PFSK-1 (cell line): Measurements from ENCODE around the gene PDK3.

Experiments
- FOXP2 ChIP-seq: optimal IDR thresholded peaks from 2 replicates; pipeline ENCODE3; 2011; ENCODE audit warnings: borderline replicate concordance, control low read depth, inconsistent platforms; ENCODE audit not compliant: insufficient read depth; ENCODE audit errors: extremely low read length, extremely low read depth
- POLR2AphosphoS5 ChIP-seq: IDR thresholded peaks from 2 replicates; pipeline ENCODE4 v1.6.1; 2012; ENCODE audit warnings: low read depth, mild to moderate bottlenecking, control low read depth, low read length, moderate library complexity
- REST ChIP-seq, 2 experiments: IDR thresholded peaks; 2 replicates each; pipeline versions ENCODE4 v1.6.1 to v1.8.0; 2011 to 2012; ENCODE audit warnings: low read depth in 2 of 2, low read length in 2 of 2, control low read depth in 1 of 2, inconsistent platforms in 1 of 2, mild to moderate bottlenecking in 1 of 2, moderate library complexity in 1 of 2; ENCODE audit not compliant: insufficient read depth in 1 of 2
- SIN3A ChIP-seq: IDR thresholded peaks from 2 replicates; pipeline ENCODE4 v1.6.1; 2012; ENCODE audit warnings: mild to moderate bottlenecking, low read length, moderate library complexity, borderline replicate concordance; ENCODE audit not compliant: insufficient read depth
- TAF1 ChIP-seq: IDR thresholded peaks from 2 replicates; pipeline ENCODE4 v1.6.1; 2012; ENCODE audit warnings: low read length, control low read depth, borderline replicate concordance; ENCODE audit not compliant: insufficient read depth

Gene PDK3

GRCh38 chrX:24485323-24485722 is 20.2 kb downstream of the PDK3 start:
- TF ChIP-seq FOXP2 (no peak), TAF1 (no peak), SIN3A (no peak), REST (IDR thresholded peaks at IDR 0.05; ENCODE audit: insufficient read depth in 1 of 2, low read depth in 2 of 2, low read length in 2 of 2) (no peak), POLR2AphosphoS5 (no peak)

- no peak for TF ChIP-seq TAF1
- no peak for TF ChIP-seq SIN3A
- TF ChIP-seq FOXP2 = no peak
- no peak for TF ChIP-seq POLR2AphosphoS5
- TF ChIP-seq REST (IDR thresholded peaks at IDR 0.05; ENCODE audit: insufficient read depth in 1 of 2, low read depth in 2 of 2, low read length in 2 of 2) = no peak
Observed at GRCh38 chrX:24485976-24486680, 21.0 kb downstream of the PDK3 start.

GRCh38 chrX:24487571-24487970 is 22.5 kb downstream of the PDK3 start:
- no peak for TF ChIP-seq SIN3A
- no peak for TF ChIP-seq TAF1
- TF ChIP-seq POLR2AphosphoS5 = no peak
- no peak for TF ChIP-seq FOXP2
- no peak for TF ChIP-seq REST (IDR thresholded peaks at IDR 0.05; ENCODE audit: insufficient read depth in 1 of 2, low read depth in 2 of 2, low read length in 2 of 2)

- TF ChIP-seq SIN3A (no peak), POLR2AphosphoS5 (no peak), REST (IDR thresholded peaks at IDR 0.05; ENCODE audit: insufficient read depth in 1 of 2, low read depth in 2 of 2, low read length in 2 of 2) (no peak), FOXP2 (no peak), TAF1 (no peak)
Observed at GRCh38 chrX:24491741-24492140, 26.7 kb downstream of the PDK3 start.
